Stomach (tissue), 9 donors: ENCODE data around the gene HSFX3. TPM values are rescaled to one million over a fixed set of nuclear protein-coding genes. Genes with fewer than 3 reads are reported as not detected.

ENCODE experiments used
- DNase-seq, 2 donors: peaks; one replicate each; pipeline versions ENCODE4 v3.0.0 to v3.0.0-alpha.2; 2013 to 2019
- H3K27ac ChIP-seq, 5 donors: fragments of 200-600 bp in 4 of 5; sonication (generic) in 4 of 5; one replicate each; pipeline ENCODE4 v1.5.1; 2013 to 2019; ENCODE audit warnings: mild to moderate bottlenecking in 1 of 5, moderate library complexity in 1 of 5
- H3K27me3 ChIP-seq, 3 donors: fragments of 200-600 bp; sonication (generic); one replicate each; pipeline ENCODE4 v1.5.1; 2017 to 2019; ENCODE audit warnings: mixed run types in 1 of 3
- H3K36me3 ChIP-seq, 4 donors: fragments of 200-600 bp; sonication (generic); 1 replicate in 3 of 4; 2 replicates in 1 of 4; pipeline ENCODE4 v1.5.1; 2016 to 2019
- H3K4me1 ChIP-seq, 4 donors: fragments of 200-600 bp; sonication (generic); one replicate each; pipeline ENCODE4 v1.5.1; 2016 to 2019
- H3K4me3 ChIP-seq, 4 donors: fragments of 200-600 bp; sonication (generic) in 3 of 4; one replicate each; pipeline ENCODE4 v1.5.1; 2016 to 2019; ENCODE audit warnings: mild to moderate bottlenecking in 1 of 4
- H3K9me3 ChIP-seq, 4 donors: fragments of 200-600 bp; sonication (generic); one replicate each; pipeline ENCODE4 v1.5.1; 2016 to 2019
- CTCF ChIP-seq, 7 experiments: fragments of 450-650 bp in 4 of 7; fragments of 200-600 bp in 3 of 7; sonication (generic) in 3 of 7; IDR thresholded peaks; one replicate each; pipeline ENCODE4 v1.5.1; 2016 to 2019; ENCODE audit warnings: antibody characterized with exemption in 7 of 7, control low read depth in 2 of 7, mild to moderate bottlenecking in 1 of 7
- EP300 ChIP-seq: sonication (generic); formaldehyde crosslinking; IDR thresholded peaks from one replicate; pipeline ENCODE4 v1.6.1; 2017; ENCODE audit warnings: antibody characterized with exemption
- POLR2A ChIP-seq, 4 donors: fragments of 450-650 bp; IDR thresholded peaks; one replicate each; pipeline ENCODE4 v1.6.1; 2016; ENCODE audit warnings: antibody characterized with exemption in 4 of 4, control low read depth in 2 of 4, mild to moderate bottlenecking in 1 of 4, moderate library complexity in 1 of 4
- POLR2AphosphoS5 ChIP-seq, 3 donors: sonication (generic); formaldehyde crosslinking; IDR thresholded peaks; one replicate each; pipeline ENCODE4 v1.6.1; 2016; ENCODE audit warnings: antibody characterized with exemption in 3 of 3
- WGBS, 5 donors: extraction: QIAGEN DNeasy Blood & Tissue Kit in 3 of 5; methylation state at CpG; one replicate each; pipeline versions ENCODE4 v1.1.5 to v1.1.7; 2013 to 2018; 5-methylcytosine and 5-hydroxymethylcytosine counted together
- intact Hi-C: fragments of 100-400 bp; cut with DNase I; formaldehyde crosslinking; loops from one replicate; pipeline ENCODE4 v1.15.1; 2023; ENCODE audit warnings: low total_unique reads
- polyA plus RNA-seq, 3 donors: library from polyadenylated mRNA; stranded (reverse); fragments of 200-250 nt; gene quantifications; one replicate each; pipeline ENCODE4 v1.2.3, GENCODE V29; 2013
- total RNA-seq, 5 donors: library from RNA; depleted of rRNA; stranded (reverse); fragments of >200 nt; gene quantifications; one replicate each; pipeline versions ENCODE4 v1.1.0 to v1.2.3, GENCODE V29; 2014 to 2016
- donor health status: healthy with polysubstance abuse.
- donor health status: Bipolar disorder and iron deficiency.
- donor health status: healthy.

The HSFX3 gene
- total and polyA plus RNA-seq, 8 donors: 0.72 TPM; not detected in 7

DNA sequence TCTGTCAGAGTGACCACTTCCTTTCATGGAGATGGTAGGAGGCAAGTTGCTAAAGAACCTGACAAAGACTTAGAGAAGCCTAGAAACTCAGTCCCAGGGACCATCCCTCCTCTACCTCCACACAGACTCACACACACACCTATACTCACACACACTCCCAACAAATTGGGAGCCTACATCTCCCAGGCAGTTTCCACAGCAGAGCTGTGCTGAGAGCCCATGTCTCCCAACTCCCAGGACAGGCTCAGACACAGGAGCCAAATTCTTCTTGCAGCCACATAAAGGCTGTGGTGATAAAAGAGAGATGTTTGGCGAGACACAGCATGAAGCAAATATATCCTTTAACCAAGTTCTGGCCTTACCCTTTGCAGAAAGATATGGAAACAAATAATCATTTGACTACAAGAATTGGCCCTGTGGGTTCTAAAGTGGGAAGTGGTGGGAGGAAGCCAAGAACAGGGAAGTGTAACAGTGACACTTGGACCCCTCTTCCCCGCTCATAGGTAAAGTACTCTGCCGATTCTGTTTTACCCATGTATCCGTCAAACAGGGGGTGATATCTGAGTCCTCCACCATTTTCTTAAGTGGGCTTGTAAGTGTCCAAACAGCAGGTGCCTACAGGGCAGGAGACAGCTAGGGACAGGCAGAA, 33.6 kb downstream of the HSFX3 start:
- Histone ChIP-seq H3K4me1 (no peaks in the 10 kb centered on the region), H3K27ac (no peak overlapping the region), H3K4me3 (no peak overlapping the region), H3K36me3 (no peaks in the 10 kb centered on the region), H3K9me3 (no peaks in the 10 kb centered on the region), H3K27me3 (no peaks in the 10 kb centered on the region)
- 34 to 72% (median 37%) methylated on average over 4 of the region's 4 CpGs for WGBS, 5 donors
- intact Hi-C loops: no loop called here
- TF ChIP-seq POLR2AphosphoS5 (IDR thresholded peaks at IDR 0.05): no peak
- no peak for TF ChIP-seq CTCF (IDR thresholded peaks at IDR 0.05)
- no peak for TF ChIP-seq EP300
- TF ChIP-seq POLR2A (IDR thresholded peaks at IDR 0.05): no peak
- DNase-seq: no peak

- Histone ChIP-seq H3K4me3 (no peak overlapping the region), H3K4me1 (no peaks in the 10 kb centered on the region), H3K27ac (no peak overlapping the region), H3K36me3 (no peaks in the 10 kb centered on the region), H3K27me3 (no peaks in the 10 kb centered on the region), H3K9me3 (no peaks in the 10 kb centered on the region)
- 68 to 81% (median 74%) methylated on average over 8 to 9 of the region's 9 CpGs for WGBS, 5 donors
- intact Hi-C loops: no loop called here
- DNase-seq: no peak
- no peak for TF ChIP-seq CTCF (IDR thresholded peaks at IDR 0.05)
- TF ChIP-seq POLR2A (IDR thresholded peaks at IDR 0.05): no peak
- TF ChIP-seq EP300: no peak
- TF ChIP-seq POLR2AphosphoS5 (IDR thresholded peaks at IDR 0.05): no peak
Measured at GRCh38 chrX:149513825-149514428, 35.8 kb downstream of the HSFX3 start.

DNA sequence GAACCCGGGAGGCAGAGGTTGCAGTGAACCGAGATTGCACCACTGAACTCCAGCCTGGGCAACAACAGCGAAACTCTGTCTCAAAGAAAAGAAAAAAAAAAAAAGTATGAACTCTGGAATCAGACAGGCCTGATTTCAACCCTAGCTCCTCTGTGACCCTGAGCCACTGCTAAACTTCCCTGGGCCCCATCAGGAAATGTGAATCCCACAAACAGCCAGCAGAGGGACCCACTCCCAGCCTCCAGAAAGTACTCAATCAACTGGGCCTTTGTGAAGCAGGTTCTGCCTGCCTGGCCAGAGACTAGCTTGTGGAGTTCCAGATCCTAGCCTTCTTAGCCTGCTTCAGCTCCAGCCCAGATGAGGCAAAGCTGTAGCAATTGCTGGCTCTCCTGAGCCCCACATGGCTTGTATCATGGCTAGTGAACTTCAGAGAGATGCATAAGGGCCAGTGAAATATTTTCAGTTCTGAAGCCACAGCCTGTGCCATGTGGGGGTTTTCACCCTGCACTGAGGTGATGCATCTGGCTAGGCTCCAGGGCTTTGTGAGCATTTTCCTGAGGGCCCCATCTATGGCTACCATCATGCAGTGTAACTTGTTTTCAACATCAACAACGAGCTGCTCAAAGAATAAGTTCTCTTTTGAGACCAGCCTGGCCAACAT, 37.4 kb downstream of the HSFX3 start:
- Histone ChIP-seq H3K4me1 (no peaks in the 10 kb centered on the region), H3K27me3 (no peaks in the 10 kb centered on the region), H3K36me3 (no peaks in the 10 kb centered on the region), H3K4me3 (no peak overlapping the region), H3K27ac (no peak overlapping the region), H3K9me3 (no peaks in the 10 kb centered on the region)
- TF ChIP-seq POLR2A (IDR thresholded peaks at IDR 0.05) (no peak), CTCF (IDR thresholded peaks at IDR 0.05) (peak in 4 of 7 experiments; percentile 33 to 59 (median 52)), EP300 (no peak), POLR2AphosphoS5 (IDR thresholded peaks at IDR 0.05) (no peak)
- 61 to 78% (median 65%) methylated on average over 3 to 4 of the region's 4 CpGs for WGBS, 5 donors
- intact Hi-C loops: no loop called here
- peak; percentile 64 to 79 for DNase-seq

GRCh38 chrX:149511081-149511480, 38.6 kb downstream of the HSFX3 start:
- Histone ChIP-seq H3K4me3 (no peak overlapping the region), H3K27ac (no peak overlapping the region), H3K4me1 (no peaks in the 10 kb centered on the region), H3K9me3 (no peaks in the 10 kb centered on the region), H3K36me3 (no peaks in the 10 kb centered on the region), H3K27me3 (no peaks in the 10 kb centered on the region)
- TF ChIP-seq POLR2AphosphoS5 (IDR thresholded peaks at IDR 0.05) (no peak), CTCF (IDR thresholded peaks at IDR 0.05) (no peak), POLR2A (IDR thresholded peaks at IDR 0.05) (no peak), EP300 (no peak)
- DNase-seq: no peak
- intact Hi-C loops: no loop called here
- 69 to 85% (median 75%) methylated on average over 5 of the region's 5 CpGs for WGBS, 5 donors
